K562 (cell line): Measurements from ENCODE around the gene MCM9. TPM values are rescaled to one million over a fixed set of nuclear protein-coding genes. Genes with fewer than 3 reads are reported as not detected.

Experiments used
- CAMTA2 ChIP-seq: fragments of 250-450 bp; sonication (Bioruptor Pico); conservative IDR thresholded peaks from 2 replicates; pipeline ENCODE4 v1.5.1; 2022
- CBX1 ChIP-seq: sonication (generic); IDR thresholded peaks from 2 replicates; pipeline ENCODE4 v1.6.1; 2016; ENCODE audit warnings: antibody characterized with exemption, low read depth, mild to moderate bottlenecking
- CCNT2 ChIP-seq: IDR thresholded peaks from 2 replicates; pipeline ENCODE4 v1.6.1; 2011; ENCODE audit warnings: borderline replicate concordance, low read depth, mild to moderate bottlenecking, moderate library complexity, mixed read lengths, low read length; ENCODE audit not compliant: insufficient read length; ENCODE audit errors: extremely low read depth
- EHMT2 ChIP-seq: fragments of 450-650 bp; IDR thresholded peaks from 2 replicates; pipeline ENCODE4 v1.6.1; 2018; ENCODE audit warnings: antibody characterized with exemption
- FOXJ2 ChIP-seq: fragments of 200-800 bp; sonication (Bioruptor generic); IDR thresholded peaks from 2 replicates; pipeline ENCODE4 v1.6.1; 2016; ENCODE audit warnings: missing genetic modification characterization, missing compliant biosample characterization
- GTF2E2 ChIP-seq: fragments of 200-800 bp; sonication (Bioruptor generic); IDR thresholded peaks from 2 replicates; pipeline ENCODE4 v1.6.1; 2016; ENCODE audit warnings: missing genetic modification characterization, missing compliant biosample characterization
- MTF1 ChIP-seq: fragments of 250-450 bp; sonication (Bioruptor Pico); IDR thresholded peaks from 2 replicates; pipeline ENCODE4 v1.9.0; 2021; ENCODE audit warnings: moderate library complexity, mild to moderate bottlenecking, inconsistent platforms, borderline replicate concordance
- TCF3 ChIP-seq: sonication (generic); formaldehyde crosslinking; IDR thresholded peaks from 2 replicates; pipeline ENCODE4 v1.4.0; 2020; ENCODE audit warnings: mild to moderate bottlenecking, missing genetic modification reagents
- TEAD2 ChIP-seq: fragments of 450-650 bp; IDR thresholded peaks from 2 replicates; pipeline ENCODE4 v1.6.1; 2016; ENCODE audit warnings: missing genetic modification characterization, control low read depth, missing compliant biosample characterization
- ZNF644 ChIP-seq: fragments of 200-800 bp; sonication (Bioruptor generic); IDR thresholded peaks from 2 replicates; pipeline ENCODE4 v1.6.1; 2016; ENCODE audit warnings: low read depth, missing genetic modification characterization, missing compliant biosample characterization
- ZNF717 ChIP-seq: fragments of 250-450 bp; sonication (Bioruptor Pico); IDR thresholded peaks from 2 replicates; pipeline ENCODE4 v1.5.0; 2021
- polyA plus RNA-seq, 8 experiments: library from polyadenylated mRNA; depleted of rRNA in 4 of 8; stranded (reverse) in 5 of 8; unstranded in 3 of 8; fragments of >200 nt; fragmentation: Nextera tagmentation in 2 of 8; fragmentation: Illumina TruSeq in 1 of 8; extraction: Ambion mirVana in 2 of 8; extraction: Trizol in 1 of 8; gene quantifications; 2 replicates each; pipeline versions ENCODE4 v1.2.1 to v1.2.3, GENCODE V29; 2011 to 2014; ENCODE audit warnings: inconsistent platforms in 1 of 8, missing spikeins in 1 of 8
- total RNA-seq, 7 experiments: library from RNA; depleted of rRNA in 6 of 7; stranded (reverse); fragments of >200 nt in 6 of 7; fragmentation: Illumina TruSeq in 2 of 7; extraction: Trizol in 2 of 7; gene quantifications; 2 replicates each; pipeline versions ENCODE4 v1.2.1 to v1.2.3, GENCODE V29; 2011 to 2021; ENCODE audit warnings: low replicate concordance in 1 of 7
- TF ChIP-seq, protein P1 (sequence below), 2 experiments: fragments of 450-650 bp; IDR thresholded peaks; 2 replicates each; pipeline ENCODE4 v1.6.1; 2018; ENCODE audit warnings: mild to moderate bottlenecking in 2 of 2, low read depth in 1 of 2; ENCODE audit not compliant: partially characterized antibody in 2 of 2
- TF ChIP-seq, protein P2 (sequence below), 2 experiments: fragments of 450-650 bp; formaldehyde crosslinking in 1 of 2; IDR thresholded peaks; 2 replicates each; pipeline versions ENCODE4 v1.4.0 to v1.6.1; 2014 to 2020; ENCODE audit warnings: mild to moderate bottlenecking in 2 of 2, borderline replicate concordance in 1 of 2, low read depth in 1 of 2

Gene MCM9
- total and polyA plus RNA-seq, 9 of the 15 experiments (the other 6 are each of a cell fraction or from before 2014, with no cell fraction given), result 4.8 to 16.7 (median 11.6) TPM

DNA sequence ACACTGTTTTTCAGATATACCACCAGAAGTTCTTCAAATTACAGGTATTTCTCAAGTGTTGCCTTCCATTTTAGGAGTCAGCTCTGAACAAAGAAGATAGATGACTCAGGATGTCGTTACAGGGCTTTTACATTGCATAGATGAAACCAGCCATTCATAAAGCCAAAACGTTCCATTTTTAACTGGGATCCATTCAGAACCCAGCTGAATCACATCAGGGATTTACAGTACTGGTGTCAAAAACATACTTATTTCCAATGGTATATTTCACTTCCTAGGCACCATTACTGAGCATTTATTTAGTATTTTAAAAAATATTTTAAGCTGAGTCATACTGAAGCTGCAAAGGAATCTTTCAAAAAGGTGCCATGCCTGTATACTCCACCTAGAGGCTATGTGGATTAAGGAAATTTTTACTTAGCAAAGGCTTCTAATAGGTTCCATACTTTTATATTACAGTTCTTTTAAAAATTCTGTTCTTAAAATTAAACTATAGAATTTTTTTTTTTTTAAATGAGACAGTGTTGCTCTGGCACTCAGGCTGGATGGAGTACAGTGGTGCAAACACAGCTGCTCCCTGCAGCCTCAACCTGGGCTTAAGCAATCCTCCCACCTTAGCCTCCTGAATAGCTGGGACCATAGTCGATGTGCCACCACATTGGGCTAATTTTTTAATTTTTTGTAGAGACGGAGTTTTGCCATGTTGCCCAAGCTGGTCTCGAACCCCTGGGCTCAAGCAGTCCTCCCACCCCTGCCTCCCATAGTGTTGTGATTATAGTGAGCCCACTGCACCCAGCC is 38.4 kb downstream of the MCM9 start (continued):
- TF ChIP-seq, protein P1, sequence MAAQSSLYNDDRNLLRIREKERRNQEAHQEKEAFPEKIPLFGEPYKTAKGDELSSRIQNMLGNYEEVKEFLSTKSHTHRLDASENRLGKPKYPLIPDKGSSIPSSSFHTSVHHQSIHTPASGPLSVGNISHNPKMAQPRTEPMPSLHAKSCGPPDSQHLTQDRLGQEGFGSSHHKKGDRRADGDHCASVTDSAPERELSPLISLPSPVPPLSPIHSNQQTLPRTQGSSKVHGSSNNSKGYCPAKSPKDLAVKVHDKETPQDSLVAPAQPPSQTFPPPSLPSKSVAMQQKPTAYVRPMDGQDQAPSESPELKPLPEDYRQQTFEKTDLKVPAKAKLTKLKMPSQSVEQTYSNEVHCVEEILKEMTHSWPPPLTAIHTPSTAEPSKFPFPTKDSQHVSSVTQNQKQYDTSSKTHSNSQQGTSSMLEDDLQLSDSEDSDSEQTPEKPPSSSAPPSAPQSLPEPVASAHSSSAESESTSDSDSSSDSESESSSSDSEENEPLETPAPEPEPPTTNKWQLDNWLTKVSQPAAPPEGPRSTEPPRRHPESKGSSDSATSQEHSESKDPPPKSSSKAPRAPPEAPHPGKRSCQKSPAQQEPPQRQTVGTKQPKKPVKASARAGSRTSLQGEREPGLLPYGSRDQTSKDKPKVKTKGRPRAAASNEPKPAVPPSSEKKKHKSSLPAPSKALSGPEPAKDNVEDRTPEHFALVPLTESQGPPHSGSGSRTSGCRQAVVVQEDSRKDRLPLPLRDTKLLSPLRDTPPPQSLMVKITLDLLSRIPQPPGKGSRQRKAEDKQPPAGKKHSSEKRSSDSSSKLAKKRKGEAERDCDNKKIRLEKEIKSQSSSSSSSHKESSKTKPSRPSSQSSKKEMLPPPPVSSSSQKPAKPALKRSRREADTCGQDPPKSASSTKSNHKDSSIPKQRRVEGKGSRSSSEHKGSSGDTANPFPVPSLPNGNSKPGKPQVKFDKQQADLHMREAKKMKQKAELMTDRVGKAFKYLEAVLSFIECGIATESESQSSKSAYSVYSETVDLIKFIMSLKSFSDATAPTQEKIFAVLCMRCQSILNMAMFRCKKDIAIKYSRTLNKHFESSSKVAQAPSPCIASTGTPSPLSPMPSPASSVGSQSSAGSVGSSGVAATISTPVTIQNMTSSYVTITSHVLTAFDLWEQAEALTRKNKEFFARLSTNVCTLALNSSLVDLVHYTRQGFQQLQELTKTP (IDR thresholded peaks at IDR 0.05; ENCODE audit: low read depth in 1 of 2, partially characterized antibody in 2 of 2), result peak in 1 of 2 experiments; percentile 56
- TF ChIP-seq FOXJ2 (tag) (no peak; the same call in 1 of the 2 replicates), ZNF717 (CRISPR knock-in tag) (no peak), CCNT2 (no peak), TEAD2 (tag) (no peak), EHMT2 (no peak), ZNF644 (tag) (peak; percentile 69; the same call in 1 of the 2 replicates), MTF1 (CRISPR knock-in tag) (no peak), TCF3 (CRISPR knock-in tag) (no peak), CAMTA2 (CRISPR knock-in tag) (no peak), CBX1 (no peak), GTF2E2 (tag) (no peak; the same call in 1 of the 2 replicates)
- TF ChIP-seq, protein P2, sequence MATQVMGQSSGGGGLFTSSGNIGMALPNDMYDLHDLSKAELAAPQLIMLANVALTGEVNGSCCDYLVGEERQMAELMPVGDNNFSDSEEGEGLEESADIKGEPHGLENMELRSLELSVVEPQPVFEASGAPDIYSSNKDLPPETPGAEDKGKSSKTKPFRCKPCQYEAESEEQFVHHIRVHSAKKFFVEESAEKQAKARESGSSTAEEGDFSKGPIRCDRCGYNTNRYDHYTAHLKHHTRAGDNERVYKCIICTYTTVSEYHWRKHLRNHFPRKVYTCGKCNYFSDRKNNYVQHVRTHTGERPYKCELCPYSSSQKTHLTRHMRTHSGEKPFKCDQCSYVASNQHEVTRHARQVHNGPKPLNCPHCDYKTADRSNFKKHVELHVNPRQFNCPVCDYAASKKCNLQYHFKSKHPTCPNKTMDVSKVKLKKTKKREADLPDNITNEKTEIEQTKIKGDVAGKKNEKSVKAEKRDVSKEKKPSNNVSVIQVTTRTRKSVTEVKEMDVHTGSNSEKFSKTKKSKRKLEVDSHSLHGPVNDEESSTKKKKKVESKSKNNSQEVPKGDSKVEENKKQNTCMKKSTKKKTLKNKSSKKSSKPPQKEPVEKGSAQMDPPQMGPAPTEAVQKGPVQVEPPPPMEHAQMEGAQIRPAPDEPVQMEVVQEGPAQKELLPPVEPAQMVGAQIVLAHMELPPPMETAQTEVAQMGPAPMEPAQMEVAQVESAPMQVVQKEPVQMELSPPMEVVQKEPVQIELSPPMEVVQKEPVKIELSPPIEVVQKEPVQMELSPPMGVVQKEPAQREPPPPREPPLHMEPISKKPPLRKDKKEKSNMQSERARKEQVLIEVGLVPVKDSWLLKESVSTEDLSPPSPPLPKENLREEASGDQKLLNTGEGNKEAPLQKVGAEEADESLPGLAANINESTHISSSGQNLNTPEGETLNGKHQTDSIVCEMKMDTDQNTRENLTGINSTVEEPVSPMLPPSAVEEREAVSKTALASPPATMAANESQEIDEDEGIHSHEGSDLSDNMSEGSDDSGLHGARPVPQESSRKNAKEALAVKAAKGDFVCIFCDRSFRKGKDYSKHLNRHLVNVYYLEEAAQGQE (IDR thresholded peaks at IDR 0.05; ENCODE audit: borderline replicate concordance), result no peak
- TF ChIP-seq, protein P2 (CRISPR knock-in tag; IDR thresholded peaks at IDR 0.05; ENCODE audit: low read depth), result no peak
